ENCODE measurements around the gene GYS1. TPM values are rescaled to one million over a fixed set of nuclear protein-coding genes. Genes with fewer than 3 reads are reported as not detected.
"Not testable (repeated sequence)": the region's sequence is repeated elsewhere in the genome, so short reads cannot be mapped to it uniquely, and the experiment has no call there.

The GYS1 gene
- total RNA-seq, 4 donors from 2014 or later, result 16.4 to 33.3 (median 20.5) TPM

- peak in 1 of 2 donors; percentile 81 for DNase-seq (ENCODE audit: low spot score in 2 of 2)
- TF ChIP-seq POLR2A (IDR thresholded peaks at IDR 0.05) (no peak), CTCF (IDR thresholded peaks at IDR 0.05) (no peak)
- no peak overlapping the region for H3K4me3 ChIP-seq (ENCODE audit: low read depth, poor library complexity, severe bottlenecking)
- intact Hi-C loops (cut with DNase I; ENCODE audit: low total_unique reads), result no loop called here
- 7 to 10% methylated on average over 10 of the region's 10 CpGs for WGBS, 2 donors
Measured at GRCh38 chr19:48926909-48927308, 66.2 kb downstream of the GYS1 start.

DNA sequence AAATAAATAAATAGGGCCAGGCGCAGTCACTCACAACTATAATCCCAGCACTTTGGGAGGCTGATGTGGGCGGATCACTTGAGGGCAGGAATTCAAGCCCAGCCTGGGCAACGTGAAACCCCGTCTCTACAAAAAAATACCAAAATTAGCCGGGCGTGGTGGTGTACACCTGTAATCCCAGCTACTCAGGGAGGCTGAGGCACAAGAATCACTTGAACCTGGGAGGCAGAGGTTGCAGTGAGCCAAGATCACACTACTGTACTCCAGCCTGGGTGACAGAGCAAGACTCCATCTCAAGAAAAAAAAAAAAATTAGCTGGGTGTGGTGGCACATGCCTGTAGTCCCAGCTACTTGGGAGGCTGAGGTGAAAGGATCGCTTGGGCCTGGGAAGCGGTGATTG, 67.2 kb downstream of the GYS1 start:
- H3K4me3 ChIP-seq (ENCODE audit: low read depth, poor library complexity, severe bottlenecking); DNase-seq (ENCODE audit: low spot score in 2 of 2); intact Hi-C loops (cut with DNase I; ENCODE audit: low total_unique reads): not testable (repeated sequence)
- WGBS, 2 donors, result 78% methylated on average over 8 of the region's 8 CpGs

GRCh38 chr19:48925240-48925843, 67.8 kb downstream of the GYS1 start:
- intact Hi-C loops (cut with DNase I; ENCODE audit: low total_unique reads), result no loop called here

DNA sequence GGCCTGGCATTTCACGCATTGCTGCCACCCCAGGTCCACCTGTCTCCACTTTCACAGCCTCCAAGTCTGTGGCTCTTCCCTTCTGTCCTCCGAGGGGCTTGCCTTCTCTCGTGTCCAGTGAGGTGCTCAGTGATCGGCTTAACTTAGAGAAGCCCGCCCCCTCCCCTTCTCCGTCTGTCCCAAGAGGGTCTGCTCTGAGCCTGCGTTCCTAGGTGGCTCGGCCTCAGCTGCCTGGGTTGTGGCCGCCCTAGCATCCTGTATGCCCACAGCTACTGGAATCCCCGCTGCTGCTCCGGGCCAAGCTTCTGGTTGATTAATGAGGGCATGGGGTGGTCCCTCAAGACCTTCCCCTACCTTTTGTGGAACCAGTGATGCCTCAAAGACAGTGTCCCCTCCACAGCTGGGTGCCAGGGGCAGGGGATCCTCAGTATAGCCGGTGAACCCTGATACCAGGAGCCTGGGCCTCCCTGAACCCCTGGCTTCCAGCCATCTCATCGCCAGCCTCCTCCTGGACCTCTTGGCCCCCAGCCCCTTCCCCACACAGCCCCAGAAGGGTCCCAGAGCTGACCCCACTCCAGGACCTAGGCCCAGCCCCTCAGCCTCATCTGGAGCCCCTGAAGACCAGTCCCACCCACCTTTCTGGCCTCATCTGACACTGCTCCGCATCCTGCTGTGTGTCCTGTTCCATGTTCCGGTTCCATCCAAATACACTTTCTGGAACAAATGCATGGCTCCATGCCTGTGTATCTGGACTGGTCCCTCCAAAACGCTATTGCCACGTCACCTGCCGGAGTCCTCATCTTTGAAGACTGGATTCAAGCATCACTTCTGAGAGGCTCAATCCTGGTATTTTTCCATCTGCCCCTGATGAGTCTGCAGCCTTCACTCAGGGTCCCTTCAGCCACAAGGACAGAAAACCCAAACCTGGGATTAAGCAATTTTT, 70.3 kb downstream of the GYS1 start:
- 87 to 92% methylated on average over 16 to 18 of the region's 18 CpGs for WGBS, 2 donors

More at GRCh38 chr19:48925240-48925843, 67.8 kb downstream of the GYS1 start:
- 79 to 87% methylated on average over 11 of the region's 11 CpGs for WGBS, 2 donors
- H3K4me3 ChIP-seq (ENCODE audit: low read depth, poor library complexity, severe bottlenecking), result no peak overlapping the region
- no peak for DNase-seq (ENCODE audit: low spot score in 2 of 2)
- no peak for TF ChIP-seq POLR2A (IDR thresholded peaks at IDR 0.05)
- no peak for TF ChIP-seq CTCF (IDR thresholded peaks at IDR 0.05)

DNA sequence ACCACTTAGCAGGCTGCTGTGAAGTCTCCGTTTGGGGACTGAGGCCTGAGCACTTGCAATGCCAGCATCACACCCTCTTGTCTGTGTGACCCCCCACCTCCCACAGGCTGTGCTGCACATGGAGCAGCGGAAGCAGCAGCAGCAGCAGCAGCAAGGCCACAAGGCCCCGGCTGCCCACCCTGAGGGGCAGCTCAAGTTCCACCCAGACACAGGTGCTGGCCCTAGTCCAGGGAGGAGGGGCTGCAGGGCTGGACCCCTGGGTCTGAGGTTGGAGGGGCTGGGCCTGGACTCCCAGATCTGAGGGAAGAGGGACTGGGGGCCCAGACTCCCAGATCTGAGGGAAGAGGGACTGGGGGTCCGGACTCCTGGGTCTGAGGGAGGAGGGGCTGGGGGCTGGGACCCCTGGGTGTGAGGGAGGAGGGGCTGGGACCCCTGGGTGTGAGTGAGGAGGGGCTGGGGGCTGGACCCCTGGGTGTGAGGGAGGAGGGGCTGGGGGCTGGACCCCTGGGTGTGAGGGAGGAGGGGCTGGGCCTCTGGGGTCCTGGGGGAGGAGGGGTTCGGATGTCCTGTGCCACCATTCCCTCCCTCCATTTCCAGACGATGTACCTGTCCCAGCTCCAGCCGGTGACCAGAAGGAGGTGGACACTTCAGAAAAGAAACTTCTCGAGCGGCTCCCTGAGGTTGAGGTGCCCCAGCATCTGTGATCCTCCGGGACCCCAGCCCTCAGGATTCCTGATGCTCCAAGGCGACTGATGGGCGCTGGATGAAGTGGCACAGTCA, 71.2 kb downstream of the GYS1 start:
- 95% methylated on average over 9 to 12 of the region's 12 CpGs for WGBS, 2 donors
- H3K4me3 ChIP-seq (ENCODE audit: low read depth, poor library complexity, severe bottlenecking), result no peak overlapping the region
- intact Hi-C loops (cut with DNase I; ENCODE audit: low total_unique reads), result no loop called here
- TF ChIP-seq CTCF (IDR thresholded peaks at IDR 0.05), result no peak
- no peak for TF ChIP-seq POLR2A (IDR thresholded peaks at IDR 0.05)
- DNase-seq (ENCODE audit: low spot score in 2 of 2), result no peak

More for the DNA sequence above, 70.3 kb downstream of the GYS1 start:
- no peak overlapping the region for H3K4me3 ChIP-seq (ENCODE audit: low read depth, poor library complexity, severe bottlenecking)
- intact Hi-C loops (cut with DNase I; ENCODE audit: low total_unique reads), result no loop called here
- DNase-seq (ENCODE audit: low spot score in 2 of 2), result no peak
- TF ChIP-seq CTCF (IDR thresholded peaks at IDR 0.05), result no peak
- TF ChIP-seq POLR2A (IDR thresholded peaks at IDR 0.05), result no peak

- no peak for DNase-seq (ENCODE audit: low spot score in 2 of 2)
- WGBS, 2 donors, result 77 to 82% methylated on average over 10 of the region's 10 CpGs
- H3K4me3 ChIP-seq (ENCODE audit: low read depth, poor library complexity, severe bottlenecking), result no peak overlapping the region
- no peak for TF ChIP-seq POLR2A (IDR thresholded peaks at IDR 0.05)
- no peak for TF ChIP-seq CTCF (IDR thresholded peaks at IDR 0.05)
- intact Hi-C loops (cut with DNase I; ENCODE audit: low total_unique reads), result no loop called here
Measured at GRCh38 chr19:48920949-48921348, 72.2 kb downstream of the GYS1 start.

DNA sequence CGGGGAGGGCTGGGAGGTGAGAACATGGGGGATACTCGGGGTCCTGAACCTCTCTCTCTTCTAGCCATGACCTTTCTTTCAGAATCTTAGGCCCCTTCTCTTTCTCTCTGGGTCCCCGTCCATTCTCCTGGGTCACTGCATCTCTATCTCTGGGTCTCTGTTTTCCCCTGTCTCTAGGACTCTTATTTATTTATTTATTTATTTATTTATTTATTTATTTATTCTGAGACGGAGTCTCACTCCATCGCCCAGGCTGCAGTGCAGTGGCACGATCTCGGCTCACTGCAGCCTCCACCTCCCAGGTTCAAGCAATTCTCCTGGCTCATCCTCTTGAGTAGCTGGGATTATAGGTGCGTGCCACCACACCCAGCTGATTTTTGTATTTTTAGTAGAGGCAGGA, 73.8 kb downstream of the GYS1 start:
- intact Hi-C loops (cut with DNase I; ENCODE audit: low total_unique reads); H3K4me3 ChIP-seq (ENCODE audit: low read depth, poor library complexity, severe bottlenecking); DNase-seq (ENCODE audit: low spot score in 2 of 2): not testable (repeated sequence)
- 95 to 97% methylated on average over 8 of the region's 8 CpGs for WGBS, 2 donors

All from lower leg skin (tissue), 4 donors.